ENCODE results near the gene NKAIN2. TPM values are rescaled to one million over a fixed set of nuclear protein-coding genes. Genes with fewer than 3 reads are reported as not detected.
"Not testable (repeated sequence)": the region's sequence is repeated elsewhere in the genome, so short reads cannot be mapped to it uniquely, and the experiment has no call there.

The NKAIN2 gene
- total and polyA plus RNA-seq, 2 experiments from 2014 or later, result 0.22 TPM; not detected in 1

DNA sequence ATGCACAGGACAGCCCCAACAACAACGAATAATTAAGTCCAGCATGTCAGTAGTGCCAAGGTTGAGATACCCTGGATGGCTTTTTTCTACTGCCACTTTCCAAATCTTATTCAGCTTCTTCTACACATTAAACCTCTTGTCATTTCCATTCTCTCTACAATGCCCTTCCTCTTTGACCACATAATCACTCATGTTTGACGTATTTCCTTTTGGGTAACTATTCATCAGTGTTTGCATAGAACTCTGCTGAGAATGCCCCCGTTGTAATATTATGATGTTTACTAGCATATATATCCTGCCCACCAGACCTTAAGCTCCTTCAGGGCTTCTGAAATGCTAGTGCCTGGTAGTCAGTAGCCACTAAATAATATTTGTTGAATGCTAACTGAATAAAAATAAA, 643.3 kb downstream of the NKAIN2 start:
- Histone ChIP-seq H3K4me1 (ENCODE audit: low read depth) (no peaks in the 10 kb centered on the region), H3K9me3 (ENCODE audit: low read depth) (no peaks in the 10 kb centered on the region), H3K27ac (no peak overlapping the region), H3K27me3 (no peaks in the 10 kb centered on the region), H3K36me3 (no peaks in the 10 kb centered on the region), H3K4me3 (no peak overlapping the region)
- DNase-seq (ENCODE audit: low read depth in 1 of 2, low spot score in 1 of 2), result no peak
- TF ChIP-seq, protein P1, sequence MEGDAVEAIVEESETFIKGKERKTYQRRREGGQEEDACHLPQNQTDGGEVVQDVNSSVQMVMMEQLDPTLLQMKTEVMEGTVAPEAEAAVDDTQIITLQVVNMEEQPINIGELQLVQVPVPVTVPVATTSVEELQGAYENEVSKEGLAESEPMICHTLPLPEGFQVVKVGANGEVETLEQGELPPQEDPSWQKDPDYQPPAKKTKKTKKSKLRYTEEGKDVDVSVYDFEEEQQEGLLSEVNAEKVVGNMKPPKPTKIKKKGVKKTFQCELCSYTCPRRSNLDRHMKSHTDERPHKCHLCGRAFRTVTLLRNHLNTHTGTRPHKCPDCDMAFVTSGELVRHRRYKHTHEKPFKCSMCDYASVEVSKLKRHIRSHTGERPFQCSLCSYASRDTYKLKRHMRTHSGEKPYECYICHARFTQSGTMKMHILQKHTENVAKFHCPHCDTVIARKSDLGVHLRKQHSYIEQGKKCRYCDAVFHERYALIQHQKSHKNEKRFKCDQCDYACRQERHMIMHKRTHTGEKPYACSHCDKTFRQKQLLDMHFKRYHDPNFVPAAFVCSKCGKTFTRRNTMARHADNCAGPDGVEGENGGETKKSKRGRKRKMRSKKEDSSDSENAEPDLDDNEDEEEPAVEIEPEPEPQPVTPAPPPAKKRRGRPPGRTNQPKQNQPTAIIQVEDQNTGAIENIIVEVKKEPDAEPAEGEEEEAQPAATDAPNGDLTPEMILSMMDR (IDR thresholded peaks at IDR 0.05; ENCODE audit: low read depth, low read length), result no peak

- Histone ChIP-seq H3K27ac (no peak overlapping the region), H3K36me3 (no peaks in the 10 kb centered on the region), H3K4me1 (ENCODE audit: low read depth) (no peaks in the 10 kb centered on the region), H3K27me3 (no peaks in the 10 kb centered on the region), H3K4me3 (no peak overlapping the region), H3K9me3 (ENCODE audit: low read depth) (no peaks in the 10 kb centered on the region)
- TF ChIP-seq, protein P1 (IDR thresholded peaks at IDR 0.05; ENCODE audit: low read depth, low read length), result no peak
- DNase-seq (ENCODE audit: low read depth in 1 of 2, low spot score in 1 of 2), result no peak
These were observed 655.6 kb downstream of the NKAIN2 start for GRCh38 chr6:124459268-124459667.

GRCh38 chr6:124462750-124463149, 659.1 kb downstream of the NKAIN2 start:
- TF ChIP-seq, protein P1 (IDR thresholded peaks at IDR 0.05; ENCODE audit: low read depth, low read length), result no peak
- Histone ChIP-seq H3K9me3 (ENCODE audit: low read depth) (no peaks in the 10 kb centered on the region), H3K4me1 (ENCODE audit: low read depth) (no peaks in the 10 kb centered on the region), H3K4me3 (no peak overlapping the region), H3K27ac (no peak overlapping the region), H3K36me3 (no peaks in the 10 kb centered on the region), H3K27me3 (no peaks in the 10 kb centered on the region)
- no peak for DNase-seq (ENCODE audit: low read depth in 1 of 2, low spot score in 1 of 2)

DNA sequence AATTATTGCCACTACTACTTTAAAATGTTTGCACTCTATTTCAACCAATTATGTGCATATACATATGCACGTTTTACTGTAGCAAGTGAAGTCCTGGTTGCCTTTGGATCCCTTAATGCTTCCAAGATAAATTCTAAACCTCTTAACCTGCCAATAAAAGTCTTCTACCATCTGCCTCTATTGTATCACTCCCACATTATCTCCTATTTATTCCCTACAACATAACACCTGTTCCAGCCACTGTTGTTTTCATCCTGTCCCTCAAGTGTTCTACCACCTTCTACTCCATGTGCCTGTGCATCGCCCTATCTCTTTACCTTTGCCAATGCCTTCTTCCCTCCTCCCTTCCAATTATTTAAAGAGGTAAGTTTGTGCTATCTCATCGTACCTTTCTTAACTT, 659.6 kb downstream of the NKAIN2 start:
- Histone ChIP-seq H3K4me1 (ENCODE audit: low read depth) (no peaks in the 10 kb centered on the region), H3K36me3 (no peaks in the 10 kb centered on the region), H3K27ac (no peak overlapping the region), H3K27me3 (no peaks in the 10 kb centered on the region), H3K4me3 (no peak overlapping the region), H3K9me3 (ENCODE audit: low read depth) (no peaks in the 10 kb centered on the region)
- no peak for DNase-seq (ENCODE audit: low read depth in 1 of 2, low spot score in 1 of 2)
- TF ChIP-seq, protein P1 (IDR thresholded peaks at IDR 0.05; ENCODE audit: low read depth, low read length), result no peak

GRCh38 chr6:124464600-124464999, 660.9 kb downstream of the NKAIN2 start:
- H3K27ac ChIP-seq, result not testable (repeated sequence)

GRCh38 chr6:124466949-124467348, 663.3 kb downstream of the NKAIN2 start:
- DNase-seq (ENCODE audit: low read depth in 1 of 2, low spot score in 1 of 2), result no peak
- Histone ChIP-seq H3K36me3 (no peaks in the 10 kb centered on the region), H3K27ac (no peak overlapping the region), H3K4me3 (no peak overlapping the region), H3K4me1 (ENCODE audit: low read depth) (no peaks in the 10 kb centered on the region), H3K9me3 (ENCODE audit: low read depth) (no peaks in the 10 kb centered on the region), H3K27me3 (no peaks in the 10 kb centered on the region)
- TF ChIP-seq, protein P1 (IDR thresholded peaks at IDR 0.05; ENCODE audit: low read depth, low read length), result no peak

More at GRCh38 chr6:124464600-124464999, 660.9 kb downstream of the NKAIN2 start:
- not testable (repeated sequence) for H3K4me1 ChIP-seq (ENCODE audit: low read depth); H3K36me3 ChIP-seq; DNase-seq (ENCODE audit: low read depth in 1 of 2, low spot score in 1 of 2); H3K9me3 ChIP-seq (ENCODE audit: low read depth); H3K27me3 ChIP-seq; H3K4me3 ChIP-seq

Data from cardiac muscle cell (in vitro differentiated cells and primary cell).